Measurements from ENCODE around the gene MICAL3. TPM values are rescaled to one million over a fixed set of nuclear protein-coding genes. Genes with fewer than 3 reads are reported as not detected.

MICAL3 gene
- total and polyA plus RNA-seq, 2 experiments from 2014 or later = 27.3 to 76.9 TPM

- no peaks in the 10 kb centered on the region for H3K4me1 ChIP-seq (ENCODE audit: low read depth)
- no peaks in the 10 kb centered on the region for H3K27me3 ChIP-seq
- no peak for TF ChIP-seq CTCF (IDR thresholded peaks at IDR 0.05; ENCODE audit: low read depth, low read length)
- H3K36me3 ChIP-seq = peaks cover 13% of the 10 kb centered on the region
- DNase-seq (ENCODE audit: low read depth in 1 of 2, low spot score in 1 of 2) = no peak
- no peak overlapping the region for H3K27ac ChIP-seq
- no peaks in the 10 kb centered on the region for H3K9me3 ChIP-seq (ENCODE audit: low read depth)
- H3K4me3 ChIP-seq = no peak overlapping the region
These were observed 209.5 kb downstream of the MICAL3 start for GRCh38 chr22:17814830-17815229.

- TF ChIP-seq CTCF (IDR thresholded peaks at IDR 0.05; ENCODE audit: low read depth, low read length) = no peak
These were observed 210.3 kb downstream of the MICAL3 start for GRCh38 chr22:17814084-17814483.

GRCh38 chr22:17811119-17811518, 213.2 kb downstream of the MICAL3 start:
- Histone ChIP-seq H3K4me3 (no peak overlapping the region), H3K9me3 (ENCODE audit: low read depth) (no peaks in the 10 kb centered on the region), H3K27me3 (no peaks in the 10 kb centered on the region), H3K36me3 (peaks cover 21% of the 10 kb centered on the region), H3K27ac (no peak overlapping the region), H3K4me1 (ENCODE audit: low read depth) (no peaks in the 10 kb centered on the region)
- no peak for DNase-seq (ENCODE audit: low read depth in 1 of 2, low spot score in 1 of 2)
- TF ChIP-seq CTCF (IDR thresholded peaks at IDR 0.05; ENCODE audit: low read depth, low read length) = no peak

More at GRCh38 chr22:17814084-17814483, 210.3 kb downstream of the MICAL3 start:
- no peak for DNase-seq (ENCODE audit: low read depth in 1 of 2, low spot score in 1 of 2)
- H3K27ac ChIP-seq = no peak overlapping the region
- no peaks in the 10 kb centered on the region for H3K27me3 ChIP-seq
- H3K4me3 ChIP-seq = no peak overlapping the region
- peaks cover 13% of the 10 kb centered on the region for H3K36me3 ChIP-seq
- no peaks in the 10 kb centered on the region for H3K4me1 ChIP-seq (ENCODE audit: low read depth)
- H3K9me3 ChIP-seq (ENCODE audit: low read depth) = no peaks in the 10 kb centered on the region

GRCh38 chr22:17810570-17811116, 213.7 kb downstream of the MICAL3 start:
- Histone ChIP-seq H3K4me3 (no peak overlapping the region), H3K27me3 (no peaks in the 10 kb centered on the region), H3K36me3 (peaks cover 23% of the 10 kb centered on the region), H3K27ac (no peak overlapping the region), H3K4me1 (ENCODE audit: low read depth) (no peaks in the 10 kb centered on the region), H3K9me3 (ENCODE audit: low read depth) (no peaks in the 10 kb centered on the region)
- DNase-seq (ENCODE audit: low read depth in 1 of 2, low spot score in 1 of 2) = no peak
- TF ChIP-seq CTCF (IDR thresholded peaks at IDR 0.05; ENCODE audit: low read depth, low read length) = no peak

GRCh38 chr22:17808693-17809403, 215.5 kb downstream of the MICAL3 start:
- H3K9me3 ChIP-seq (ENCODE audit: low read depth) = no peaks in the 10 kb centered on the region
- H3K27me3 ChIP-seq = no peaks in the 10 kb centered on the region
- no peak for TF ChIP-seq CTCF (IDR thresholded peaks at IDR 0.05; ENCODE audit: low read depth, low read length)
- peaks cover 22% of the 10 kb centered on the region for H3K36me3 ChIP-seq
- H3K4me3 ChIP-seq = no peak overlapping the region
- H3K27ac ChIP-seq = no peak overlapping the region
- no peaks in the 10 kb centered on the region for H3K4me1 ChIP-seq (ENCODE audit: low read depth)
- DNase-seq (ENCODE audit: low read depth in 1 of 2, low spot score in 1 of 2) = peak in 1 of 2 donors; percentile 24
